ENCODE results near the gene PLA2G12B. TPM values are rescaled to one million over a fixed set of nuclear protein-coding genes. Genes with fewer than 3 reads are reported as not detected.
"Not testable (repeated sequence)": the region's sequence is repeated elsewhere in the genome, so short reads cannot be mapped to it uniquely, and the experiment has no call there.

PLA2G12B gene
- total RNA-seq: not detected

DNA sequence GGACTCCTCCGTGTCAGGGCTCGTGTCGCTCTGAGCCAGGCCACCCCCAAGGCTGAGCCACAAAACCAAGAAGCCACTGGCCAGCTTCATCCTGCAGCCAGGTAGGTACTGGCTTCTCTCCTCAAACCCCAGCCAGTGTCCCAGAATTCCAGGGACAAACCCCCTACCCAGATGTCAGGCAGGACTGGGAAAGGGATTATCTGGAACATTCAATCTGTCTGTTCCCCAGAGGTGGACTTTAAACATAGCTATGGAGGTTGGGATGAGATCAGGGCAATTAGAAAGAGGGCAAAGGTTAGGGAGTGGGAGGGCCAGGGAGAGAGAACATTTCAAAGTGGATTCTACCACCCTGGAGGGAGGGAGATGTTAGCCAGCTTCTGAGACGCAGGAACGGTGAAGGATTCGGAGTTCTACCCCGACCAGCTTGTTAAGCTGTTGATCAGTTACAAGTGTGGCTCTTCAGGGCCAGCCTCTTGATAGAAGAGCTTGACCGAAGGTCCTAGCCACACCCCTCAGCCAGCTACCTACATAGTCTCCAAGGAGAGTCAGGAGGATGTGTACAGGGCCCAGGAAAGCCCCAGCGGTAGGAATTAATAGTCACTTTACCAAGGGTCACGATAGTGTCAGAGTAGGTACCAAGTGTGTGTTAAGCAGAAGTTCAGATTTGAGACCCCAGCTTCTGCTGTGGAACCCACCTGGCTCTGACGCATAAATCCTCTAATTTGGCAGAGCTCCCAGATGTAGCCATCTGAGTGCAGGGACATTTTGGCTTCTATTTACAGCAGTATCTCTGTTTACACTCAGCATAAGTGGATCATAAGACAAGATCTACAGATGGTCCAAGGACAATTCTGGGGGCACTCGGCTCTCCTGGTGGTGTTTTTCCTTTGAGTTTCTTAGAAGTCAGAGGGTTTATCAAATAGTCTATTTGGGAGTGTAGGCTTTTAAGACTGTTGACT, at the start of gene PLA2G12B:
Gene PLA2G12B (minus strand): TSS at position 211 of the 959 bp plus-strand sequence. CDS start 121 bp downstream, at position 90.
- DNase-seq: no peak
- no peaks in the 10 kb centered on the region for H3K9me3 Mint-ChIP-seq
- no peaks in the 10 kb centered on the region for H3K36me3 Mint-ChIP-seq

DNA sequence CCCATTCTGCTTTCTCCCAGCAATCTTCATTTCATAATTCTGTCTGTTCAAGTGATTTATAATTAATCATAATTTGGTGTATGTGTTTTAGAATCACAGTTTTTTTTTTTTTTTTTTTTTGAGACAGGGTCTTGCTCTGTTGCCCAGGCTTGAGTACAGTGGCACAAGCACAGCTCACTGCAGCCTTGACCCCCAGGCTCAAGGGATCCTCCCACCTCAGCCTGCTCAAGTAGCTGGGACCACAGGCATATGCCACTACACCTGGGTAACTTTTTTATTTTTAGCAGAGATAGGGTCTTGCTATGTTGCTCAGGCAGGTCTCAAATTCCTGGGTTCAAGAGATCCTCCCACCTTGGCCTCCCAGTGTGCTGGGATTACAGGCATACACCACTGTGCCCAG, 49.2 kb upstream of the PLA2G12B start:
- H3K27ac Mint-ChIP-seq: no peak overlapping the region
- no peaks in the 10 kb centered on the region for H3K4me1 Mint-ChIP-seq (ENCODE audit: low read depth)
- CTCF ChIA-PET: no interaction called here
- H3K36me3 Mint-ChIP-seq: peaks cover 28% of the 10 kb centered on the region
- H3K9me3 Mint-ChIP-seq: no peaks in the 10 kb centered on the region
- H3K4me3 Mint-ChIP-seq: no peak overlapping the region
- no peak for DNase-seq
- H3K27me3 Mint-ChIP-seq: no peaks in the 10 kb centered on the region
- intact Hi-C loops (cut with micrococcal nuclease): no loop called here
- POLR2A ChIA-PET: no interaction called here

More for the DNA sequence above, at the start of gene PLA2G12B:
- H3K4me3 Mint-ChIP-seq: no peak within 1 kb of the TSS
- H3K4me1 Mint-ChIP-seq (ENCODE audit: low read depth): no peaks in the 10 kb centered on the region
- no peak within 1 kb of the TSS for H3K27ac Mint-ChIP-seq
- POLR2A ChIA-PET: no interaction called here
- peaks cover 5% of the 10 kb centered on the region for H3K27me3 Mint-ChIP-seq
- intact Hi-C loops (cut with micrococcal nuclease): no loop called here
- CTCF ChIA-PET: no interaction called here

DNA sequence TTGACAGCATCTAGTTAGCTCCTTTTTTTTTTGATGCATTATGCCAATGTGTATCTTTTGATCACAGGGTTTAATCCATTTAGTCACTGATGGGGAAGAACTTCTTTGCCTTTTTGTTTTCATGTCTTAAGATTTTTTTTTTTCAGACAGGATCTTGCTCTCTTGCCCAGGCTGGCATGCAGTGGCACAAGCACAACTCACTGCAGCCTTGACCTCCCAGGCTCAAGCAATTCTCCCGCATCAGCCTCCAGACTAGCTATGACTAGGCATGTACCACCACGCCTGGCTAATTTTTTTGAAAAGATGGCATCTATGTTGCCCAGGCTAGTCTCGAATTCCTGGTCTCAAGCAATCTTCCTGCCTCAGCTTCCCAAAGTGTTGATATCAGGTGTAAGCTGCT, 46.4 kb upstream of the PLA2G12B start:
- ChIA-PET POLR2A (no interaction called here), CTCF (no interaction called here)
- peaks cover 8% of the 10 kb centered on the region for H3K9me3 Mint-ChIP-seq
- no peaks in the 10 kb centered on the region for H3K27me3 Mint-ChIP-seq
- H3K27ac Mint-ChIP-seq: no peak overlapping the region
- intact Hi-C loops (cut with micrococcal nuclease): no loop called here
- peaks cover 20% of the 10 kb centered on the region for H3K36me3 Mint-ChIP-seq
- no peaks in the 10 kb centered on the region for H3K4me1 Mint-ChIP-seq (ENCODE audit: low read depth)
- DNase-seq: no peak
- H3K4me3 Mint-ChIP-seq: no peak overlapping the region

DNA sequence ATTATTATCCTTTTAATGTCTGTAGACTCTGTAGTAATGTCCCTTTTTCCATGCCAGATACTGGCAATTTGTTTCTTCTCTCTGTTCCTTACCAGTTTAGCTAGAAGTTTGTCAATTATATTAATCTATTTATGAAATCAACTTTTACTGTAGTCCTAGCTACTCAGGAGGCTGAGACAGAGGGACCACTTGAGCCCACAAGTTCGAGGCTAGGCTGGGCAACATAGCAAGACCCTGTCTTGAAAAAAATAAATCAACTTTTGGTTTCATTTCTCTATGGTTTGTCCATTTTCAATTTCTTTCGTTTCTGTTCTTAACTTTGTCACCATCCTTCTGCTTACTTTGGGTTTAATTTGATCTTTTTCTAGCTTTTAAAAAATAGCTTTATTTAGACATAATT, 42.5 kb upstream of the PLA2G12B start:
- H3K4me3 Mint-ChIP-seq: no peak overlapping the region
- CTCF ChIA-PET: no interaction called here
- H3K27me3 Mint-ChIP-seq: no peaks in the 10 kb centered on the region
- H3K27ac Mint-ChIP-seq: no peak overlapping the region
- POLR2A ChIA-PET: no interaction called here
- DNase-seq: no peak
- intact Hi-C loops (cut with micrococcal nuclease): no loop called here
- H3K9me3 Mint-ChIP-seq: peaks cover 18% of the 10 kb centered on the region
- H3K36me3 Mint-ChIP-seq: peaks cover 33% of the 10 kb centered on the region
- H3K4me1 Mint-ChIP-seq (ENCODE audit: low read depth): no peaks in the 10 kb centered on the region

- H3K27ac Mint-ChIP-seq; H3K4me3 Mint-ChIP-seq; DNase-seq; H3K4me1 Mint-ChIP-seq (ENCODE audit: low read depth); CTCF ChIA-PET; H3K27me3 Mint-ChIP-seq; intact Hi-C loops (cut with micrococcal nuclease); POLR2A ChIA-PET: not testable (repeated sequence)
- peaks cover 33% of the 10 kb centered on the region for H3K36me3 Mint-ChIP-seq
- peaks cover 18% of the 10 kb centered on the region for H3K9me3 Mint-ChIP-seq
Measured at GRCh38 chr10:72995459-72995858, 40.9 kb upstream of the PLA2G12B start.

- H3K9me3 Mint-ChIP-seq; CTCF ChIA-PET; POLR2A ChIA-PET; H3K4me1 Mint-ChIP-seq (ENCODE audit: low read depth); H3K27me3 Mint-ChIP-seq; H3K27ac Mint-ChIP-seq; H3K4me3 Mint-ChIP-seq; intact Hi-C loops (cut with micrococcal nuclease); DNase-seq: not testable (repeated sequence)
- H3K36me3 Mint-ChIP-seq: peaks cover 25% of the 10 kb centered on the region
Measured at GRCh38 chr10:72989771-72990170, 35.2 kb upstream of the PLA2G12B start.

GRCh38 chr10:72984618-72985017, 30.0 kb upstream of the PLA2G12B start:
- H3K4me3 Mint-ChIP-seq; H3K27ac Mint-ChIP-seq; H3K4me1 Mint-ChIP-seq (ENCODE audit: low read depth); POLR2A ChIA-PET; CTCF ChIA-PET; intact Hi-C loops (cut with micrococcal nuclease); H3K27me3 Mint-ChIP-seq; DNase-seq: not testable (repeated sequence)
- Mint-ChIP-seq H3K9me3 (peaks cover 21% of the 10 kb centered on the region), H3K36me3 (peaks cover 11% of the 10 kb centered on the region)

- Mint-ChIP-seq H3K4me3 (no peak overlapping the region), H3K9me3 (peaks cover 44% of the 10 kb centered on the region), H3K36me3 (peaks cover 22% of the 10 kb centered on the region), H3K4me1 (ENCODE audit: low read depth) (no peaks in the 10 kb centered on the region), H3K27me3 (peaks cover 3% of the 10 kb centered on the region), H3K27ac (no peak overlapping the region)
- intact Hi-C loops (cut with micrococcal nuclease): no loop called here
- ChIA-PET CTCF (no interaction called here), POLR2A (interaction anchor here (0.6 kb wide), 1 partner anchor 9 kb away, joined by 3 read pairs; no protein-coding TSS in a partner anchor)
- no peak for DNase-seq
Measured at GRCh38 chr10:72981882-72982529, 27.4 kb upstream of the PLA2G12B start.

DNA sequence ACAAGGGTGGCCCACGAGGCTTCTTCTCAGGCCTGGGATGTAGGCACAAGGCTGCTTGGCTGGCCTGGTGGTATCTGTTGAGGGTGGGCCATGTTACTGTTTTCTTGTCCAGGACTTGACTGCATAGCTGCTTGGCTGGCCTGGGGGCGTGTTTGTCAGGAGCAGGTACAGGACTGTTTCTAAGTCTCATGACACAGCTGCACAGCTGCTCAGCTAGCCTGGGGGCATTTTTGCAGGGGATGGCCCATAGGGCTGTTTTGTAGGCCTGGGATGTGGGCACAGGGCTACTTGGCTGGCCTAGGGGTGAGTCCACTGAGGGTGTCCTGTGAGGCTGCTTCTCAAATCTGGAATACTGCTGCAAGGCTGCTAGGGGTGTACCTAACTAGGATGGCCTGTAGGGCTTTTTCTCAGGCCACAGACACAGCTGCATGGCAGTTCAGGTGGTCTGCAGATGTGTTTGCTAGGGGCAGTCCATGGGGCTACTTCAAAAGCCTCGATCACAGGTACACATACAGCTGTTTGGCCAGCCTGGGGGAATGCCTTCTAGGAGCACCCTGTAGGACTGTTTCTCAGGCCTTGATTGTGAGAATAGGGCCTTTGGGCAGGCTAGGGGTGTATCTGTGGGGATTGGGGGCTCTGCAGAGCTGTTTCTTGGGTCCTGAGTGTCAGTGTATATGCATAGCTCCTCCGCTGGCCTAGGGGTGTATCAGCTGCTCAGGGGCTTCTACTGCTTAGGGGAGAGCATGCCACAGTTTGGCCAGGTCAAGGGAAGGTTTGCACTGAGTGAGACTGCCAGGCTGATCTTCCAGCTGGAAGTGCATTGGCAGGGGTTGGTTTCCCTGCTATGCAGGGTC, 26.6 kb upstream of the PLA2G12B start:
- peaks cover 24% of the 10 kb centered on the region for H3K36me3 Mint-ChIP-seq
- DNase-seq: no peak
- H3K4me1 Mint-ChIP-seq (ENCODE audit: low read depth): no peaks in the 10 kb centered on the region
- H3K9me3 Mint-ChIP-seq: peaks cover 48% of the 10 kb centered on the region
- intact Hi-C loops (cut with micrococcal nuclease): no loop called here
- peaks cover 5% of the 10 kb centered on the region for H3K27me3 Mint-ChIP-seq
- H3K27ac Mint-ChIP-seq: no peak overlapping the region
- CTCF ChIA-PET: no interaction called here
- POLR2A ChIA-PET: interaction anchor here (0.6 kb wide), 1 partner anchor 8 kb away, joined by 3 read pairs; no protein-coding TSS in a partner anchor
- H3K4me3 Mint-ChIP-seq: no peak overlapping the region

DNA sequence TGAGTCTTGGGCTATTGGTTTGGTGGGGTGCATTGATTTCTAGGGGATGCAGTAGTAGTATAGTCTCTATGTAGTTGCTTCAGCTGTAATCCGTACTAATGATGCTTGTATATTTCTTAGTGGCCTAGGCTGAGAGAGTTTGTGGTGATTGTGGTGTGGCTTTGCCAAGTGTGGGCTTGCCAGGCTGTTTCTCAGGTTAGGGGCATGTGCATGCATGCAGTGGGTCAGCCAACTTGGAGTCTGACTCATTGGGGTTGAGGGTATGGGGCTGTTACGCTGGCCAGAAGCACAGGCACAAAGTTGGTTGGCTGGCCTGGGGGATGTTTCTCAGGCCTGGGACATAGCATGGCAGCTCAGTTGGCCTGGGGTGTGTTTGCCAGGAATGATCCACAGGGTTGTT, 25.7 kb upstream of the PLA2G12B start:
- H3K9me3 Mint-ChIP-seq: peaks cover 54% of the 10 kb centered on the region
- peaks cover 27% of the 10 kb centered on the region for H3K36me3 Mint-ChIP-seq
- no peak for DNase-seq
- H3K27me3 Mint-ChIP-seq: peaks cover 9% of the 10 kb centered on the region
- no peaks in the 10 kb centered on the region for H3K4me1 Mint-ChIP-seq (ENCODE audit: low read depth)
- no peak overlapping the region for H3K27ac Mint-ChIP-seq
- H3K4me3 Mint-ChIP-seq: no peak overlapping the region
- CTCF ChIA-PET: no interaction called here
- intact Hi-C loops (cut with micrococcal nuclease): no loop called here
- POLR2A ChIA-PET: no interaction called here

GRCh38 chr10:72979709-72980108, 25.1 kb upstream of the PLA2G12B start:
- Mint-ChIP-seq H3K4me3 (no peak overlapping the region), H3K36me3 (peaks cover 29% of the 10 kb centered on the region), H3K27me3 (peaks cover 10% of the 10 kb centered on the region), H3K9me3 (peaks cover 59% of the 10 kb centered on the region), H3K27ac (no peak overlapping the region), H3K4me1 (ENCODE audit: low read depth) (no peaks in the 10 kb centered on the region)
- intact Hi-C loops (cut with micrococcal nuclease): no loop called here
- CTCF ChIA-PET: no interaction called here
- no peak for DNase-seq
- POLR2A ChIA-PET: no interaction called here

DNA sequence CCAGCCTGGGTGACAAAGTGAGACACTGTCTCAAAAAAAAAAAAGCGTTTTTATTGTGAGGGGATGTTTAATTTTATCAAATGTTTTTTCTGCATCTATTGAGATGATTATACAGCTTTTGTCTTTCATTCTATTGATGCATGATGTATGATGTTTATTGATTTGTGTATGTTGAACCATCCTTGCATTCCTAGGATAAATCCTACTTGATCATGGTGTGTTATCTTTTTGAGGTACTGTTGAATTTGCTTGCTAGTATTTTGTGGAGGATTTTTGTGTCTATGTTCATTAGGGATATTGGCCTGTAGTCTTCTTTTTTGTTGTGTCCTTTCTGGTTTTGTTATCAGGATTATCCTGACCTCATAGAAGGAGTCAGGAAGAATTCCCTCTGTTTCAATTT, 22.3 kb upstream of the PLA2G12B start:
- ChIA-PET CTCF (interaction anchor here (0.6 kb wide), 1 partner anchor 141 kb away, joined by 4 read pairs; no protein-coding TSS in a partner anchor), POLR2A (no interaction called here)
- H3K4me3 Mint-ChIP-seq: no peak overlapping the region
- intact Hi-C loops (cut with micrococcal nuclease): no loop called here
- H3K27me3 Mint-ChIP-seq: peaks cover 14% of the 10 kb centered on the region
- H3K4me1 Mint-ChIP-seq (ENCODE audit: low read depth): no peaks in the 10 kb centered on the region
- H3K9me3 Mint-ChIP-seq: peaks cover 52% of the 10 kb centered on the region
- H3K36me3 Mint-ChIP-seq: peaks cover 27% of the 10 kb centered on the region
- H3K27ac Mint-ChIP-seq: no peak overlapping the region
- DNase-seq: no peak
